GM10266 (cell line): ENCODE measurements around the gene GPHN.

Experiments used
- DNase-seq: peaks from one replicate; pipeline ENCODE4 v3.0.0; 2012; ENCODE audit errors: extremely low spot score
- CTCF ChIP-seq: IDR thresholded peaks from 2 replicates; pipeline ENCODE4 v1.5.1; 2012; ENCODE audit warnings: mild to moderate bottlenecking, low read depth; ENCODE audit not compliant: control insufficient read depth, insufficient read depth; ENCODE audit errors: missing control alignments

GPHN gene

GRCh38 chr14:66652525-66653106 lies 144.7 kb downstream of the GPHN start:
- no peak for DNase-seq
- no peak for TF ChIP-seq CTCF

GRCh38 chr14:66657780-66658179 lies 149.8 kb downstream of the GPHN start:
- DNase-seq: no peak

GRCh38 chr14:66662374-66662773 lies 154.4 kb downstream of the GPHN start:
- no peak for DNase-seq
- TF ChIP-seq CTCF: no peak

More at GRCh38 chr14:66657780-66658179, 149.8 kb downstream of the GPHN start:
- TF ChIP-seq CTCF: no peak

GRCh38 chr14:66677780-66678179 lies 169.8 kb downstream of the GPHN start:
- no peak for DNase-seq
- TF ChIP-seq CTCF: no peak

- no peak for TF ChIP-seq CTCF
- no peak for DNase-seq
Measured at GRCh38 chr14:66680216-66680615, 172.3 kb downstream of the GPHN start.

GRCh38 chr14:66696326-66696725 lies 188.4 kb downstream of the GPHN start:
- no peak for TF ChIP-seq CTCF
- DNase-seq: no peak

GRCh38 chr14:66698503-66698902 lies 190.6 kb downstream of the GPHN start:
- DNase-seq: no peak
- TF ChIP-seq CTCF: no peak
